T-helper 1 cell treated with Interleukin-12 subunit alpha and Interleukin-12 subunit beta and Interleukin-4 antibody, amounts not matched to agents 30 ng/mL and 1 ng/mL, for 36 hours (primary cell): ENCODE data around the gene MGMT. TPM values are rescaled to one million over a fixed set of nuclear protein-coding genes. Genes with fewer than 3 reads are reported as not detected.

Source experiments
- intact Hi-C: fragments of 100-400 bp; cut with micrococcal nuclease; formaldehyde crosslinking; loops from one replicate; pipeline ENCODE4 v1.15.1; 2024
- total RNA-seq: library from RNA; stranded (reverse); gene quantifications from 2 replicates; pipeline ENCODE4 v1.2.3, GENCODE V29; 2022

Gene MGMT
- total RNA-seq, 1 donor from 2014 or later = 14.9 TPM

GRCh38 chr10:129681856-129682255 lies 214.8 kb downstream of the MGMT start:
- intact Hi-C loops = no loop called here

GRCh38 chr10:129683519-129683918 lies 216.5 kb downstream of the MGMT start:
- intact Hi-C loops = no loop called here

GRCh38 chr10:129683920-129684319 lies 216.9 kb downstream of the MGMT start:
- intact Hi-C loops = no loop called here

- intact Hi-C loops = no loop called here
Measured at GRCh38 chr10:129685271-129685670, 218.2 kb downstream of the MGMT start.

GRCh38 chr10:129689671-129690071 lies 222.6 kb downstream of the MGMT start:
- intact Hi-C loops = no loop called here

- intact Hi-C loops = no loop called here
Measured at GRCh38 chr10:129690248-129691070, 223.4 kb downstream of the MGMT start.

GRCh38 chr10:129692695-129693094 lies 225.7 kb downstream of the MGMT start:
- intact Hi-C loops = no loop called here

- intact Hi-C loops = no loop called here
Measured at GRCh38 chr10:129693382-129693781, 226.3 kb downstream of the MGMT start.

GRCh38 chr10:129694184-129694583 lies 227.1 kb downstream of the MGMT start:
- intact Hi-C loops = no loop called here

- intact Hi-C loops = no loop called here
Measured at GRCh38 chr10:129694691-129695243, 227.7 kb downstream of the MGMT start.

GRCh38 chr10:129695671-129696070 lies 228.6 kb downstream of the MGMT start:
- intact Hi-C loops = no loop called here

- intact Hi-C loops = no loop called here
Measured at GRCh38 chr10:129696636-129697035, 229.6 kb downstream of the MGMT start.

GRCh38 chr10:129697463-129698247 lies 230.6 kb downstream of the MGMT start:
- intact Hi-C loops = no loop called here

- intact Hi-C loops = no loop called here
Measured at GRCh38 chr10:129699722-129700340, 232.8 kb downstream of the MGMT start.

- intact Hi-C loops = no loop called here
Measured at GRCh38 chr10:129702605-129703004, 235.6 kb downstream of the MGMT start.

- intact Hi-C loops = no loop called here
Measured at GRCh38 chr10:129703287-129704137, 236.5 kb downstream of the MGMT start.

GRCh38 chr10:129704225-129704624 lies 237.2 kb downstream of the MGMT start:
- intact Hi-C loops = no loop called here

- intact Hi-C loops = no loop called here
Measured at GRCh38 chr10:129704786-129705525, 237.9 kb downstream of the MGMT start.

- intact Hi-C loops = no loop called here
Measured at GRCh38 chr10:129705676-129706075, 238.6 kb downstream of the MGMT start.

GRCh38 chr10:129706081-129706480 lies 239.0 kb downstream of the MGMT start:
- intact Hi-C loops = no loop called here
